GM21360 (cell line): ENCODE measurements around the gene PRLHR.
"Not testable (repeated sequence)": the region's sequence is repeated elsewhere in the genome, so short reads cannot be mapped to it uniquely, and the experiment has no call there.

Source experiments
- ATAC-seq: cut with Tn5 transposase; IDR thresholded peaks from one replicate; pipeline ENCODE4 v1.9.1; 2021; ENCODE audit warnings: mild to moderate bottlenecking, moderate library complexity; ENCODE audit not compliant: unreplicated experiment

PRLHR gene

GRCh38 chr10:118595598-118596425, at the start of gene PRLHR:
TSS of gene PRLHR (minus strand) at chr10:118595648. CDS start at chr10:118595244, 404 bp downstream.
- ATAC-seq: no peak

- no peak for ATAC-seq
Observed at GRCh38 chr10:118642228-118642627, 46.8 kb upstream of the PRLHR start.

DNA sequence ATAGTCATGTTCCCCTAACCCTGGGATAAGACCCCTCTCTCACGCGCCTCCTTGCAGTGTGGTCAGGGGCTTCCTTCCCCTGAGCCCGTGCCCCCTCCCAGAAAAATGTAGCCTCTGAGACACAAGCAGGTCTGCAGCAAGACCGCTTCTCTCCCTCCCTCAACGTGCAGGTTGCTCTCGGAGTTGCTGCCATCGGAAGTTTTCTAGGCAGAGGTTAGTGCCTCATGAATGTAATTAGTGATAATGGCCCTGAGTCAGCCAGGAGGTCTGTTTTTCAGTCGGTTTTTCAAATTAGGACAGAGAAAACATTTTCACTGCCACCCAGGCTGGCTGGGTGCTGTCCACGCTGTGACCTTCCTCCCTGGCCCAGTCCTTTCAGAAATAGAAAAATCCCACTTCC, 43.2 kb upstream of the PRLHR start:
- ATAC-seq: no peak

DNA sequence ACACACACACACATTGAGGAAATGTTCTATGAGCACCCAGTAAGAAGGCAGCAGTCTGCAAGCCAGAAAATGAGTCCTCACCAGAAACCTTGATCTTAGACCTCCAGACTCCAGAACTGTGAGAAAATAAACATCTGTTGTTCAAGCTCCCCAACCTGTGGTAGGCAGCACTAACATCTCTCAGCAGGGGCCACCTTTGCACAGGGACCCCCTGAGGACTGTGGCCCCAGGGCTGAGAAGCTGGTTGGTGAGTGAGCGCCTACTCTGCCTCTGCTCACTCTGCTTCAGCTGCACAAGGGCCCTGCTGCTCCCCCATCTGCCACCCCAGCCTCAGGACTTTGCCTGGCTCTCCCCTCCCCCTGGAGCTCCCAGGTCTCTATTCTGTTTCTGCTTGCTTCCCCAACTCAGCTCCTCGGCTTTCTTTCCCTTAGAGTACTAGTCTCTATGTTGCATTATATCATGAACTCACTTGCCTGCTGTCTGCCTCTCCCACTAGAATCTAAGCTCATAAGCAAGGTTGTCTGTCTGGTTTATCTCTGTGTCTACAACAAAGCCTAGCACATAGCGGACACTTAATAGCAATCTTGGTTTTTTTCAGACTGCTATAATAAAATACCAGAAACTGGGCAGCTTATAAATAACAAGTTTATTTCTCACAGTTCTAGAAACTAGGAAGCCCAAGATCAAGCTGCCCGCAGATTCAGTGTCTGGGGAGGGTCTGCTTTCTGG, 40.4 kb upstream of the PRLHR start:
- no peak for ATAC-seq

DNA sequence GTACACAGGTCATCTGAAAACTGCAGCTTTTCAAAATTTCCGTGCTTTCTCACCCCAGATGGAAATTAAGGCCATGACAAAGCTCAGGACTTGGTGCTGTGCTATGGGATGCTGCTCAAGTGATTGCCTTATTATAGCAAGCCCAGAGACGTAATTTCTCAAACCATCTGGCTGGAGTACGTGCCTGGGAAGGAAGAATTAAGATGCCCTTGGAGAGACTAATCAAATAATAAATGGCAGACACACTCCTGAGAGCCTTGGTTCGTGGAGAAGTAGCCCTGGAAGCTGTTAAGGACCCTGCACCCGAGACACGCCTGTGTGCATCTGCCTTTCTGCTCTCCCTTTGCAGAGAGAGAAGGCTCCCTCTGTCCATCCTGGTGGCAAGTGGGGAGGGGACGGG, 38.3 kb upstream of the PRLHR start:
- no peak for ATAC-seq

DNA sequence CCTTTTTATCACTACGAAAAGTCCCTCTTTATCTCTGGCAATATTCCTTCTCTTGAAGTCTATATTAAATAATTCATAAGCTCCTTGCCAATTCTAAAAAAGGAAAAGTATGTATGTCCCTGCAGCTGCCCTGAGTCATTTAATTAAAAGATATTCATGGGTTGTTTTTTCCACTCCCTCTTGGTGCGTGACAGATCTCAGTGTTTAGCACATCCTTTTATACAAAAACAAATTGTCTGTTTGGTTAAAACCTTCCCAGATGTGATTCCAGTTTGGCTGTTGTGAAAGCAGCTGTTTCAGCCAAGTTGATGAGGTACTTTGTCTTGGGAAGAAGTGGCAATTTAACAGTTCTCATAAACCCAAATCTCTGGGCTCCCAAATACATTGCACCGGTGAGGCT, 33.8 kb upstream of the PRLHR start:
- ATAC-seq: no peak

- no peak for ATAC-seq
Observed at GRCh38 chr10:118628397-118628796, 32.9 kb upstream of the PRLHR start.

GRCh38 chr10:118626953-118627352, 31.5 kb upstream of the PRLHR start:
- no peak for ATAC-seq

- ATAC-seq: no peak
Observed at GRCh38 chr10:118625504-118625903, 30.1 kb upstream of the PRLHR start.

- no peak for ATAC-seq
Observed at GRCh38 chr10:118624747-118625146, 29.3 kb upstream of the PRLHR start.

- ATAC-seq: no peak
Observed at GRCh38 chr10:118621304-118621942, 26.0 kb upstream of the PRLHR start.

DNA sequence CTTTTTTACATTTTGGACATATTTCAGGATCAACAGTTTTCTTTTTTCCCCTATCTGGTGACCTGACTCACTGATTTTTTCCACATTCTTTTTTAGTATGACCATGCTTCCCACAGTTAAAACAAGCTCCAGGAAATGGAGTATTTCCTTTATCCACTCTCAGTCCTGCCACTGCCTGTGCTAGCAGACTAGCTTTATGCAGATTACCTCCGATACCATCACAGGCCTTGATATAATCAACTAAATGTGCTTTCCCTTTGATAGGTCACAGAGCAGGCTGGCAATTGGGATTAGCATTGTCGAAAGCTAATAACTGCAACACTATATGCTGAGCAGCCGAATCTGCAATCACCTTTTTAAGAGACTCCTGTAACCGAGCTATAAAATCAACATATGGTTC, 18.4 kb upstream of the PRLHR start:
- not testable (repeated sequence) for ATAC-seq

- ATAC-seq: no peak
Observed at GRCh38 chr10:118610577-118610976, 15.1 kb upstream of the PRLHR start.

- ATAC-seq: no peak
Observed at GRCh38 chr10:118607768-118608354, 12.4 kb upstream of the PRLHR start.

GRCh38 chr10:118605694-118606093, 10.2 kb upstream of the PRLHR start:
- ATAC-seq: no peak

DNA sequence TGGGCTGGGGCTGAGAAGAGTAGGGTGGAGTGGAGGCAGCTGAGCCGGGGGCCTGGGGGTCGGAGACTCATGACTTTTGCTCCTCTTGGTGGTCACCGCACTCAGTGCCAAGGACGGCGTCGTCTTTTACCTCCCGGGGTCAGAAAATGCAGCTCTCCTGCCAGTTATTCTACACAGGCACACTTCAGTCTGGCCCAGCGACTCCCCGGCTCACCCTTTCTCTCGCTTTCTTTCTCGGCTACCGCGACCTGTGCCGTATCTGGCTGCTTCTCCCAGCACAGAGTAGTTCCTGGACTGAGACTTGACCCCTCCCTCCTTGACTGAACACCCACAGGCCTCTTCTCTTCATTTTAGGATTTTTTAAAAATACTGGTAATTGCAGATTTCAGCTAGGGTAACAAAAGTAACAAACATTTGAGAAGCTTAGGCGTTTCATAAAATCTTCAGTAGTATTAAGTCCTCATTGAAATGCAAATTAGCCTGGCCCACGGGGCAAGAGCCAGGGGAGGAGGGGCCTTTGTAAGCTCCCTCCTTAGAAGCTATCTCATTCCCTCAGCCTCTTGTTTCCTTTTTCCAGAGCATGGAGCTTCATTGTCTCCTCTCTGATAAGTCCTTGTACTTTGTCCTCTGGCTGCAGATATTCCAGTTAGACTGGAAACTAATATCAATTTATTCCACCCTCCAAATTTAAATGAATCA, 1.1 kb upstream of the PRLHR start:
- no peak for ATAC-seq

GRCh38 chr10:118595064-118595420, 406 bp downstream of the PRLHR start:
- no peak for ATAC-seq

DNA sequence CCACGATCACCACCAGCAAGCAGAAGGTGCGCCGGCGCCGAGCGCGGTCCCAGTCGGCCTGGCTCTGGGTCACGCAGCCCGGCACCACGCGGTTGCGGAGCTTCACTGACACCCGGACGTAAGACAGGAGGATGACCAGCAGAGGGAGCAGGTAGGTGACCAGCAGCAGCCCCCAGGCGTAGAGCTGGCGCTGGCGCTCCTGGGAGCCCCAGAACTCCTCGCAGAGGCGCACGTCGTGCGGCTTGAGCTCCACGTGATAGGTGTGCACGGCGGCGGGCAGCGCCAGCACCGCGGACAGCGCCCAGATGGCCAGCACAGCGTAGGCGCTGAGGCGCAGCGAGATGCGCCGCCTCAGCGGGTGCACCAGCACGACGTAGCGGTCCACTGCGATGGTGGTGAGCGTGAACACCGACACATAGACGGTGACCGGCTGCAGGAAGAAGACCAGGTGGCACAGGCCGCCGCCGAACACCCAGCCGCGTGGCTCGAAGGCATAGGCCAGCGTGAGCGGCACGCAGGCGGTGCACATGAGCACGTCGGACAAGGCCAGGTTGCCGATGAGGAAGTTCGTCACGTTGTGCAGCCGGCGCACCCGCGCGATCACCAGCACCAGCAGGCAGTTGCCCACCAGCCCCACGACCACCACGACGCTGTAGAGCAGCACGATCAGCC, 920 bp downstream of the PRLHR start:
- ATAC-seq: no peak

DNA sequence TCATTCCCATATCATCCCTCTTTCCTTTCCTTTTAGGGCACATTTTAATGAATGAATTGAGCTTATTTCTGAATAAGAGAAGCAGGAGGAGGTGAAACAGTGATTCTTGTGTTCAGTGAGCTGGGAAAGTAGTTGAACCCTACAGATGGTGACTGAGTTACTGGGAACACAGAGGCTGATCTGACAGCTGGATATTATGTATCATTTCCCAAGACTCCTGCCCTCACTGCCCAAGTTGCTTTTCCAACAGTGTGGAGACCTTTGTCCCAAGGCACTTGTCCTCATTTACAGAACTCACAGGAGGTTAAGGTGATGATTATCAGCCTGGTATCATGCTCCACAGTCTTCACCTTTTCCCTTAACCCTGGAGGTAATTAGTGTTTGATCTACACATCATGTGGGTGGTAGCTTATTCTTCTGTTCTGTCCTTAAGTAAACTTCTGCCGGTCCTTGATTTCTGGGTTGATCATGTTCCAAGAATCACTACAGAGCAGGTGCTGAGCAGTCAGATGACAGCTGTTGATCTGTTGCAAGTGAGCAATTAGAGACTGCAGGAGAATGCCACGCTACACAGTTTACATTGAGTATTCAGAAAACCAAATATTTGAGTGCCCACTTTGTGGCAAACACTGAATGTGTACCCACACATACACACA, 2.6 kb downstream of the PRLHR start:
- ATAC-seq: no peak

DNA sequence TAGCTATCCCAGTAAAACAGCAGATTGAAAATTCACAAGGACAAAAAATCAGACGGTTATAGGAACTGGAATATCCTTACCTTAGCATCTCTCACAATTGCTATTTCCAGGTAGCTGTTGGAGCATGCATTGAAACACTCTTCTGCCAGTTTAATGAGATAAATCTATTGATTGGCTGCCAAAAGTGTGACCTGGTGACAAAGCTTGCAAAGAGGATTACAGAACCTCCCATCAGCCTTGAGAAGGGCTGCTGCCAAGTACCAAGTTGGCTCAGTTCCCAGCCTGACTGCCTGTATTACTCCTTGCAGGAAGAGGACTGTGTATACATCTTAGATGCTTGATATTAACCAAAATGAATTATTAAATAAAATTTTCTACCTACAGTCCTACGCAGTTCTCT, 5.1 kb downstream of the PRLHR start:
- ATAC-seq: no peak
